ENCODE results near the gene TEX47.

The TEX47 gene

DNA sequence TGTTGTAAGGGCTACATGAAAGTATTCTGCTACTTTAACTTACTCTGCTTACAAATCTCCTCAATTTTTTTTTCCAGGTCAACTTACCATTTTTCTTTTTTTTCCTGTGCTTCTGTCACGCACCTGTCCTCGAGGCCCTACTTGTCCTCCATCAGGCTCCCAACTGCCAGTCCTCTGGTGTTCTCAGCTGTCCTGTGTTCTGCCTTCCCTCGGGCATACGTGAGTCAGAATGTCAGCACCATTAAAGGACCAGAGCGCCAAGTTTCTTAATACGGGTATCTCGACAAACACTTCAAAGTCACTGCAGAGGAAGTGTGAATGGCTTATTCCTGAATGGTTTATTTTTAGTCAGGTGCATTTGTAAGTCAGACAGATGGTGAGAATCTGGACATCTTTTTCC, at the start of gene TEX47:
Gene TEX47, minus strand, starts transcription at position 185 of the 400 bp plus-strand sequence. CDS start 795 bp downstream, outside the sequence.
- DNase-seq = no peak

DNA sequence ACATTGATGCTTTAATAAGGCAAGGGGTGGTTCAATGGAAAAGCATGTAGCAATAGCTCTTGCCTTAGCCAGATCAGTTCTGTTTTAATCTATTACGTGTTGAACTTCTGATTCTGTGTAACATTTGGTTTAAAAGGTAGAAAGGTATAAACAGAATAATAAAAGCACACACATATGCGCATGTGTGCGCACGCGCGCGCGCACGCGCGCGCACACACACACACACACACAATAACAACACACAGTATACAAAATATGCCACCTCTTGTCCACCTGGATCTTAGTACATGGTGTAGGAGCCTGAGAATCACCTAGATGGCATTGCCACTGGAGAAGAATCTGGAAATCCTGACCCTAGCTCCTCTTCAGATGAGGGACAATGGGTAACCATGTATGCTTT, 49.6 kb upstream of the TEX47 start:
- no peak for DNase-seq

DNA sequence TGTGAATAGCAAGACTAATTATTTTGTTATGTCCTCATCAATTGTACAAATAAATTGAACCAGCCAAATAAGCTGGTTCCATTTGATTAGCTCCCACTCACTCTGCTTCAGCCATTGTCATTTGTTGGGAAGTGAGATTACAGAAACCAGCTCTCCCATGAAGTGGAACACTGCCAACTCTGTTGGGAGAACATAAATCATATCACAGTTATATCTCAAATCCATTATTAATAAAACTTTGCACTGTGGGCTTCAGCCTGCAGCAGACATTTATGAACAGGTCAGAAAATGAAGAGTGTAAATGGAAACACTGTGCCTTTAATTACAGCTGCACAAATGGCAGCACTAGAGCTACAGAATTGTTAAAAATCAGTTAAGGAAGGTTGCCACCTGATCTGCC, 46.7 kb upstream of the TEX47 start:
- DNase-seq = no peak

DNA sequence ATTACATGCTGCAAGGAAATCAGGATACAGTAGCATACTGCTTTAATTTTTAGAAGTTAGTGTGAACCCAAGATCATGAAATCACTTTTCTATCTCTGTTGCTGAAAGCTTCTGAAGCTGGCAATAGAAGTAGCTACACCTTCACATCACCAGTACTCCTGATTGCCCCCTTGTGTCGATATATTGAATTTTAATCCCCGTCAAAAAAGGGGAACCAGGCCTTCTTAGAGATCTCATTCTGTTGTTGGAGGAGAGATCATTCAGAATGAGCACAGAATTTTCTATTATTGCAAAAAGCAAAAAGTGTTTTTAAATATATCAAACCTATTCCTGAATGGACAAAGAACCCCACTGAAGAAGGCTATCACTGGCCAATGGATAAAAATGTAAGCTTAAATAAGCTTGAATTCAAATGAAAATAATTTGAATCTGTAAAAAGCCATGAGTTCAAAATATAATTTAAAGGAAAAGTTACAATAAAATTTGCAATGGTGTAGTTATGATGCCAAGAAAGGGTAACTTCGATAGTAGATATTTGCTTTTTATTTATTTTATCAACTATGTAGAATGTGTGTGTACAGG, 39.7 kb upstream of the TEX47 start:
- DNase-seq = no peak

DNA sequence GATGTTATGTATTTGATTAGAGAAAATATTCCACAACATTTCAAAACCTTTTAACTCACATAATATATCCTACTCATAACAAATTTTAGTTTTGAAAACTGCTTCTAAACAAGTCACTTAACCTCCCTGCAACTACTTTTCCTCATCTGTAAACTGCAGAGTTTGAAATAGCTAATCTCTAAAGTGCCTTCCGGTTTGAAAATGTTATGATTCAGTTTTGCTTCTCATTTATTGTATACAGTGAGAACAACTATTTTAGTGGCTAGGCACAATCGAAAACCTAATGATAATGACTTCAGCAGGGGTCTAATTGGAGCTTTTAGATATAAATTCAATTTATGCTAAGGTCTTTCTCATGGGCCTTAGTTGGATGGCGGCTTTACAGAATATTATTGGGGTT, 30.7 kb upstream of the TEX47 start:
- no peak for DNase-seq

DNA sequence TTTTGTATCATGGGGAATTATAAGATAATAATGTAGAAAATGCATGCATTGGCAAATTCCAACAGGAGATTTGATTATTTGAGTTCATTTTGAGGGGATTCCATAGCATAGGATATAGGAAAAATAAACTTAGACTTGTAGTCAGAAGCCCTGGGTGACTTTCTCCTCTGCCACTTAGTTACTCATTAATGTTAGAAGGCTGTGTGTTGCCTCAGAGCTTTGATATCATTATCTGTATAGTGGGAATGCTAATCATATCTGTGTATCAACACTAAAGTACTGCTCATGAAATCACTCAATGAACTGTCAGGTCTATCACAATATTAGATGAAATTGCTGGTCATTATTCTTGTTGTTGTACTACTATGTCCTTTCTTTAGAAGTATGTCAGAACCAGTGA, 23.0 kb upstream of the TEX47 start:
- no peak for DNase-seq

DNA sequence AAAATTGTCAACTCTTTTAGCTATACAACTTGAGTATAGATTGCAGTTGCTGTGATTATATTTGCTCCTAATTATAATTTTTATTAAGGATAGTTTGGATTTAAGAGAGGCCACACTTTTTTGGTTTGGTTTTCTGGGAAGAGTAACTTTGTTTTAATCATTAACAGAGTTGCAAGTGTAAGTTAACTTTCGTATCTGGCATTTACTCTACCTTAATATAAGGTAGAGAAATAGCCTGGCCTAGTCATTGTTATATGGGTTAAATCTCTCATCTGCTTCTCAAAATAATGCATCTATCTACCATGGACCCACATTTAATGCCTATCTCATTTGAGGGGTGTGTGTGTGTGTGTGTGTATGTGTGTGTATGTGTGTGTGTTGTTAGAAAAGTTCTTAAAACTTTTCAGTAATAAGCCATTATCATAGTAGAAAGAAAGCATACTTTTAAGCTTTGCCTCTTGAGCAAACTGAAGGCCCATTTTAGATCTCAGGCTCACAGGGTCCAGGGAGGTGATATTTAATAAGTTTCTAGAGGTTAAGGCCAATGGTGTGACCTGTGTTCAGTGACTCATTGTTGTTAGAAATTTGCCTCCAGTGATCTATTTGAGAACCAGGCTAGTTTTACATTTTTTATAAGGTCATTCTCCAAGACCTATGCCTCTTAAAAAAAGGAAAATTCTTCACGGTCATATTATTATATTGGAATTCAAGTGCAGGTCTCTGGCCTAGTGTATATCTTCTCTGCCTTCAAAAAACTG, 10.9 kb upstream of the TEX47 start:
- DNase-seq = no peak

DNA sequence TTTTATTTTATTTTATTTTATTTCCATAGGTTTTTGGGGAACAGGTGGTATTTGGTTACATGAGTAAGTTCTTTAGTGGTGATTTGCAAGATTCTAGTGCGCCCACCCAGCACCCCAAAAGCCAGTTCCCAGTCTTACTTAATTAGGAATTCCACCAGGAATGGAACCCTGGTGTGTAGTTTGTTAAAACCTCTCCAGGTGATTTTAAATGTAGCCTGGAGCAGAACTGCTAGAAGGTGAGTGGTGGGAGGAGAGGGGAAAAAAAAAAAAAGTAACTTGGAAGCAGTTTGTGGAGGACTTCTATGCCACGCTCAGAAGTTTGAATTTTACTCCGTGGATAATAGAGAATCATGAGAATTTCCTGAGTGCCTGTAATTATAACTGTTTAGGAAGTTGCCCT, 5.5 kb upstream of the TEX47 start:
- no peak for DNase-seq

DNA sequence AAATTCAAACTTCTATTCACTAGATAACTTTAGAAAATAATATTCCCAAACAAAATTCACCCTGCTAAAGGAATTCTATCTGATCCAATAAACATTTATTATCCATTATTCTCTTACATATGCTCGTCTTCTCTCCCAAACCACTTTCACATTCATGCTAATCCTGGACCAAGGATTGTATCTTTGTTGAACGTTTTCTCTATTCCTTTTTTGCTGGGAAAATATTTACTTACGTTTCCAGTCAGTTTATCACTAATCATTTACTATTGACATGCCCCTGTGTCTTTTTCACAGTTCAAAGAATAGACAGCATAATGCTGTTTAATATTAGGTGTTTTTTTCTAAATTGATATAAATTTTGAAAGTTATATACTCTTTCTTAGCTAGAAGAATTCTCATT, 3.2 kb downstream of the TEX47 start:
- DNase-seq = no peak

DNA sequence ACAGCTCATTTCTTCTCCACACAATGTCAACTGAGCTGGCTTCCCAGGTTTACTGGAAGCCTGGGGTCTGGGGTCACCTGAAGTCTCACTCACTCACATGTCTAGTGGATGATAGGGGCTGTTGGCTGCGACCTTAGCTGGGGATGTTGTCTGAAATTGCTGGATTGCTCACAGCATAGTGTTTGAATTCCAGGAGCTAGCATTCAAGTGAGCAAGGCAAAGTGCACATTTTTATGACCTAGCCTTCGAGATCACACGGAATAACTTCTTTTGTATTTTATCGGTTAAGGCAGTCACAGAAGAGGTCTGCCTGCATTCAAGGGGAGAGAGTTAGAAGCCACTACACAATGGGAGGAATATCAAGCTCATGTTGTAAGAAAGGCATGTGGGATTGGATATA, 3.6 kb downstream of the TEX47 start:
- no peak for DNase-seq

DNA sequence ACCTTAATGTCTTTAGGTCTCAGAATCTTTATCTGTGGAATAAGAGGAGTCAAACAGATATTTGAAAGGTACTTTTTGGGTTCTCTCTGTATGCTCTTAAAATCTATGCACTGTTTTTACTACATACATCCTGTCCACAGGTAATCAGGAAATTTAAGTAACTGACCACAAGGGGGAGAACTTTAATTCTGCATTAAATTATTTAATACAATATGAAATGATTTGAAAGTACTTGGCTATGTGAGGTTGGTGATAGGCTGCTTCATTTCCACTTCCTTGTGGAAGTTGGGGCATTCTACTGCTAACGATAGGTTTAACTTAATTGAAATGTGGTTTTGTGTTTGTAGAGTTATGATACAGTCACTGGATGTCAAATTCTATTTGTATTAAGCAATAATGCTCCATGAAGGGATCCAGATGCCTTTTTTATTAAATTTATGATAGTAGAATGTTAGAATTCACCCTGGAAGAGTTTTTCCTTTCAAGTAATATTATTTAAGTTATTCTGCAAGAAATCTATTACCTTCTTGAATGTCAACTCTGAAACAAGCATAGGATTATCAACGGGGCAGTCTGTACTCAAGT, 6.0 kb downstream of the TEX47 start:
- DNase-seq = peak; percentile 3

DNA sequence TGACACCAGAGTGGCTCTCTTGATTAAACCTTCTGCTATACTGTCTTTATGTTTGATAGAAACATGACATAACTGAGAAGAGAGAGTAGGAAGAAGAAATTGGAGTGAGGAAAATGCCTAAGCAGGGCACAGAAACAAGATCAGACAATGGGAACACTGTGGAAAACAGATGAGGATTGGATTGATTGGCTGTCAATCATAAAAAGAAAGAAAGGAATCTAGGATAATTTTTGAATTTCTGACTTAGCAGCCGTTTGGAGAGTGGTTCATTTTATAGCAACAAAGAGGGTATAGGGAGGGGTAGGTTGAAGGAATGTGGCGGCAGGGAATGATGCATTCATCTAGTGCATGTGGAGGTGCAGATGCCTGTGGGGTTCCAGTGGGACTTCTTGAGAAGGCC, 7.8 kb downstream of the TEX47 start:
- DNase-seq = no peak

DNA sequence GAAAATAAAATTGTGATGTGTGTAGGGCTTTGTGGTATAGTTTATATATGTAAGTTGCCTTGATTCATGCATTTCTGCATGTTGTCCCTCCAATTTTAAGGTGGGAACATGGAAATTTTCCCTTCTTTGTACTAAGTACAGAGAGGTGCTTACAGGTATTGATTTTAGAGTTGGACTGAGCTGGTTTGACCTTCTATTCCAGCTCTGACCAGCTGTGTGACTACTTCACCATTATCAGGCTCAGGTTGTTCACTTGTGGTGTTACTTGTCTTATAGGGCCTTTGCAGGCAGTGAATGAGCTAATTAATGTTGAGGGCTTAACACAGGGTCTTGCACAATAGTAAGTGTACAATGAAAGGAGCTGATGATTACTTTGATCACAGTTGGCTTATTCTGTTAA, 19.7 kb downstream of the TEX47 start:
- DNase-seq = no peak

DNA sequence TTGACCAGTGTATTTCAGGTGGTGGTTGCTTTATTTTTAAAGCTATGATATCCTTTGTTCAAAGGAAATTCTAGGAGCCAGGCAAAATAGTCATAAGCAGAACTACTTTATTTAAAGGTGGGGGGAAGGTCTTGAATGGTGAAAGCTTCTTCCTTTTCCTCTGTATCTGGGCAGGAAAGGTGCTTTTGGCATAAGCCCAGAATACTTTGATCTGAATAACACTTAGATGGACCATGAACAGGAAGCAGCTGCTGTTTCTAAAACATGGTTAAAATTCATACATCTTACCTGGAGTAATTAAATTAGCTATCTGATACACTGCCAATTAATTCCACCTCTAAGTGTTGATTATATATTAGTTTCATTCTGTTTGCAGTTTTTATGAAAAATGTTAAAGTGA, 22.8 kb downstream of the TEX47 start:
- DNase-seq = no peak

DNA sequence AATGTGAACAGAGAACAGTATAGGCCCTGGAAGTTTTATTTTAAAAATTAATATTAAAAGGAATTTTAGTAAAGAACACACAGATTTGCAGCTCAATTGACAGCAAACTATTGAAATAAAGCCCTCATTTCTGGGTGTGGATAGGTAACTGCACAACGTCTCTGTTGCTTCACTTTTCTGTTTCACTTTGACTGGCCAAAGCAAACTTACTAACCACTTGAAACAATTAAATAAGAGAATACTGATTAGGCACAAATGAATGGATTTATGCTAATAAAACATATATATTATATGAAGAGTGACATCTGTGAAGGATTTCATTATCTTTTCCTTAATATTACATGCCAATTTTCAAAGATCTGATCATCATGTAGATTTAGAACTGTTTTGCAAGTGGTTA, 24.1 kb downstream of the TEX47 start:
- no peak for DNase-seq

DNA sequence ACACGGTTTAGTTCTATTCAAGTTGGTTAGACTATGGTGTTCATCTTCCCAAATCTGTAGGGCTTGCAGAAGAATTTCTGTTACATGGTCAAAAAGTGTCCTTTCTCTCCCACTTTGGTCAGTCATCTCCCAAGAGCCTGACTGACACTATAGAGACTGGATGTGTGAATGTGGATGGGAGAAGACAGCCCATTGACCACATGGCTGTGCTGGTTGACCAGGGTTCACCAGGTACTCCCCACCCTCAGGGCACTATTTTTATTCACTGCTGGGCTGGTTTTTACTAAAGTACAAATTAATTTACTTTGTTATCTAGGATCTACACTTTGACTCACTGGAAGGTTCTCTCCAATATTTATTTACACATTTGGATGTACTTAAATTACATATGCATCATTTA, 33.8 kb downstream of the TEX47 start:
- DNase-seq = no peak

DNA sequence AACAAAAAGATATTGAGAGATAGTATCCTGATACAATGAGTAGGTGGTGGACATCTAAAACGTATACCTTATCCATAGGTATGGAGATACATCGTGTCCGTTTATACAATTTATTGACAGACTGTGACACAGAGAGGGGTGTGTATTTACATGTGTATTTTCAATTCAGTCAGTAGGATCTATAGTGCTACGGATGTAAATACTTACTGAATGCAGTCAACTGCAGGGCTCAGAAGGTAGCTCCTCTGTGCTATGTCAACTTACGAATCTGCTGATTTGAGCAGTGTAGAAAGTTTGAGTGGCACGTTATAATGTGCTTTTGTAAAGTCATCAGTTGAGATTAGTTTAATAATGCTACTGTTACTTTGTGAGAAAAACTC, 35.4 kb downstream of the TEX47 start:
- no peak for DNase-seq

DNA sequence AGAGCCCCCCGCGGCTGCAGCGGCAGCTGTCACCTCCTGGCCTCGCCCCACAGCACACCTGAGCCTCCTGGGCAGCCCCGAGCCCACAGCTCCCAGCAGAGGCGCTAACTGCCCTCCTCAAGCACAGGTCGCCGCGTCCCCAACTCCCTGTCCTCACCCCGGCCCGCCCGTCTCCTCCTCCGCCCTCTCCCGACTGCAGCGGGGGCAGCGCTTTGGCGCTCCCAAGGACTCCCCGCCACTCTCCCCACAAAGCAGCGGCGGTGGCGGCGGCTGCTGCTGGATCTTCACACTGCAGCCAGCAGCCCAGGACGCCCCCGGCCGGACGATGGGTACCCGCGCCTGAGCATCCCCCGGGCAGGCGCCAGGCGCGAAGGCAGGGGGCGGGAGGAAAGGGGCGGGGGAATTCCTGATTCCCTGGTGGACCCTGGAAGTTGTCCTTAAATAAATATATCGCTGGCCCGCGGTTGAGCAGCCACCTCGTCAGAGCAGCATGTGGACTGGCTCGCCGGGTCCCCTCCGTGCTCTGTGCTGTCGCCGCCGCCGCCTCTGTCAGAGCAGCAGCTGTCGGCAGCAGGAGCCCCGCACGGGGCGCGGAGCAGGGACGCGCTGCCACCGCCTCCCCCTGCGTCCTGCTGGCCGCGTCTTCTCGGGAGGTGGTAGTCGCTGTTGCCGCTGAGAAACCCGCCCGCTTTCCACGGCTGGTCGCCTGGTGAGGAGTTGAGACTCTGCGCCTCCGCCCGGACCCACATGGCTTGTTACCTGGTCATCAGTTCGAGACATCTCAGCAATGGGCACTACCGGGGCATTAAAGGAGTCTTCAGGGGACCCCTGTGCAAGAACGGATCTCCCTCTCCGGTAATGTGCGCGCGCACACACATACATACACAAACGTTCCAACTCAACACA, 36.1 kb downstream of the TEX47 start, which contains the start of gene ZNF804B:
Gene ZNF804B, plus strand, starts transcription at position 471 of the 906 bp plus-strand sequence. Its CDS starts 277 bp downstream, at position 748.
- no peak for DNase-seq

DNA sequence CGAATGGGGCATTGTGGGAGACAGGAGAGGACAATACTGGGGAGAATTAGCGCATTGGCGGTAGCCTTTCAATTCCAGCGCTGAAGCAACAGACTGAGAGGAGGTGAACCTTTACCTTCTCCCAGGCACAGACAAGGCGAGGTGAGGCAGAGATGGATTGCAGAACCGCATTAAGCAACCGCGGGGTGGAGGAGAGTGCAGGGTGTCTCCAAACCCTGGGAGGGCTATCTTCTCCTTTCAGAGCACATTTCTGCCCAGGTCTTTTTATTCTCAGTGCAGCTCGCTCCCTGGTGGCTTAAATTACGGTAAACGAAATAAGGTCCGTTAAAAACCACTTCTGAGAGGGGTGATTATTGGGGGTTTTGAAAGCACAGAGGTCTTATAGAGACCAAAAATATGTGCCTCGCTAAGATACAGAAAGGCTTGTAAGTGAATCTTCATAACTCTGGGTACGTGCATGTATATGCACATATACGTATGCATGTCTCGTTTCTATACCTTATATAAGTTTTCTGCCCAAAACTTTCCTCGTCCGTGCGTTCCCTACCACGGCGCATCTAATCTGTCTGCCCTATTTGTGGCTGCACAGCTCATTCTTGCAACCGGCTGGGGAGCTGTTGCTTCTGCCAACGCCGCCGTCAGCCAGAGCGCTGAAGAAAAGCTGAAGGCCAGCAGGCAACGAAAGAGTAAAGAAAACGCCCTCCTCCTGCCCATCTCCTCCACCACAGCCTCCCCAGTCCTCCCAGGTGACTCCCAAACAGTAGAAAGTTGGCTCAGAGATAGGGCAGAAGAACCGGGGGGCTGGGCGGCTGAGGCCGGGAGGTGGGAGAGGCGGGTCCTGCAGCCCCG, 36.9 kb downstream of the TEX47 start:
- DNase-seq = no peak

DNA sequence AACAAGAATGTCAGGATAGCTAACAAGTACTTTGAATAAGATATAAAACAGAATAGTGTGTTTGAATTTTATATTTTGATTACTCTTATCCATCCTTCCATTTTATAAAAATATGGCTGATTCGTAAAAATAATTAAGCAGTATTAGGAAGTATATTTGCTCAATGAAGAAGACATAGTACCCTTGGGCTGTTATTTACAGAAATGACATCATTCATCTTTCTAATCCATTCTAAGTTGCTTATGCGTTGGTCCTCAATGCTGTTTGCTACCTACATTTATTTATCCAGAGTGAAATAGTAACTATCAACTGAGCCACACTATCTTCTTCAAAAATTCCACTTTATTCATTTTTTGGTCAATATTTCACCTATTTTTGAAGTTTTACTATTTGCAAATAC, 38.2 kb downstream of the TEX47 start:
- DNase-seq = no peak

DNA sequence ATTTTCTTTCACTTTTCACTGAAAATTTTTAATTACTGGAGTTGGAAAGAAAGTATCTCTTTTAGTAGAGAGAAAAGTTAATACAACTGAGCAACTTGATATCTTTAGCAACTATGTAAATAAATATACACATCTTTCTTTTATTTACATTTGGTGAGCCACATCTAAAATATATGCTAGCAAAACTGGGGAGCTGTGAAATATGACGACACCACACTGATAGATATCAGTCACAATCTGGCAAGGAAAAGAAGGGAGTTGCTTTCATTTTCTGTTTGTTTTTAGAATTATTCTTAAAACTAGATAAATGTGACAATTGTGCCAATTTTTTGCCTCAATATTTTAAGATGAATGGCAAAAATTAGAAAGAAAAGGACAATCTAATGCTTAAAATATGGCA, 38.7 kb downstream of the TEX47 start:
- DNase-seq = no peak

DNA sequence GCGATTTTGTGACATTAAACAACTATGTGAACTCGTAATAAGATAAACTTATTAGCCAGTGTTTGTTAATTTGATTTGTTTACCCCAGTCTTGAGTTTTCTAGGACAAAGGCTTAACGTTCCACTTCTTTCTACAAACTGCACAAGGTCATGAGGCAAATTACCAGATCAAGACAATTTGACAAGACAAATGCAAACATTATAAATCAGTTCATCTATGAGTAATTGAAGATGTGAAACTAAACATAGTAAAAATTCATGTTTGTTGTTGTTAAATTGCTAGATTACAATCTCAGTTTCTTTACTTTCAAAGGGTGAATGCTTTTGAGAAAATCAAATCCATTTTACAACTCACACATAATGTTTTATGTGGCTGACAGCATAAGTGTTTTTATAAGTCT, 49.4 kb downstream of the TEX47 start:
- DNase-seq = no peak
